CD4-positive, alpha-beta T cell (primary cell): ENCODE data around the gene MRPL55. TPM values are rescaled to one million over a fixed set of nuclear protein-coding genes. Genes with fewer than 3 reads are reported as not detected.

Source experiments
- ATAC-seq: fragments of 200-7000 bp; cut with Tn5 transposase; one replicate; pipeline ENCODE4 v1.10.0; 2022; ENCODE audit warnings: mild to moderate bottlenecking; ENCODE audit not compliant: poor library complexity
- CTCF ChIA-PET: fragments of 350-600 bp; sonication (Branson Sonifier 250); formaldehyde crosslinking; loops from one replicate; lab custom pipeline; 2021; ENCODE audit warnings: antibody characterized with exemption, inconsistent platforms; lab: Charles Lee
- POLR2A ChIA-PET: fragments of 350-600 bp; sonication (Branson Sonifier 250); formaldehyde crosslinking; loops from one replicate; lab custom pipeline; 2021; ENCODE audit warnings: antibody characterized with exemption, inconsistent platforms; lab: Charles Lee
- DNase-seq, 14 experiments: peaks; one replicate each; pipeline ENCODE4 v3.0.0-alpha.2; 2013 to 2020; ENCODE audit warnings: mixed read lengths in 2 of 14
- H3K27ac ChIP-seq, 2 donors: one replicate each; pipeline versions ENCODE4 v1.5.1 to v1.7.0; 2013; ENCODE audit warnings: low read length in 2 of 2, low read depth in 1 of 2, mild to moderate bottlenecking in 1 of 2
- H3K27me3 ChIP-seq, 2 experiments: 1 replicate in 1 of 2; 2 replicates in 1 of 2; pipeline versions ENCODE4 v1.6.1 to v1.7.0; 2013; ENCODE audit warnings: low read length in 2 of 2, control low read depth in 1 of 2, mild to moderate bottlenecking in 1 of 2, moderate library complexity in 1 of 2; ENCODE audit not compliant: insufficient read depth in 2 of 2, control insufficient read depth in 1 of 2
- H3K36me3 ChIP-seq: one replicate; pipeline ENCODE4 v1.6.1; 2013; ENCODE audit warnings: low read length, control low read depth; ENCODE audit not compliant: insufficient read depth
- H3K4me1 ChIP-seq: one replicate; pipeline ENCODE4 v1.6.1; 2013; ENCODE audit warnings: low read length, control low read depth; ENCODE audit not compliant: insufficient read depth
- H3K4me3 ChIP-seq: one replicate; pipeline ENCODE4 v1.5.1; 2013; ENCODE audit warnings: mild to moderate bottlenecking, low read length, moderate library complexity
- H3K9me3 ChIP-seq, 2 experiments: 1 replicate in 1 of 2; 2 replicates in 1 of 2; pipeline versions ENCODE4 v1.6.1 to v1.7.0; 2013; ENCODE audit warnings: low read length in 2 of 2, mild to moderate bottlenecking in 2 of 2, control low read depth in 1 of 2, moderate library complexity in 1 of 2; ENCODE audit not compliant: control insufficient read depth in 1 of 2, insufficient read depth in 1 of 2
- H3K27ac Mint-ChIP-seq: one replicate; pipeline ENCODE4 v1.8.0; 2020; ENCODE audit warnings: mixed read lengths
- H3K27me3 Mint-ChIP-seq: one replicate; pipeline ENCODE4 v1.8.0; 2021; ENCODE audit warnings: mixed read lengths
- H3K36me3 Mint-ChIP-seq: one replicate; pipeline ENCODE4 v1.8.0; 2021; ENCODE audit warnings: low read depth, mixed read lengths
- H3K4me1 Mint-ChIP-seq: one replicate; pipeline ENCODE4 v1.8.0; 2021; ENCODE audit warnings: low read depth, mixed read lengths
- H3K4me3 Mint-ChIP-seq: one replicate; pipeline ENCODE4 v1.8.0; 2020; ENCODE audit warnings: mild to moderate bottlenecking, mixed read lengths
- H3K9me3 Mint-ChIP-seq: one replicate; pipeline ENCODE4 v1.8.0; 2020; ENCODE audit warnings: mixed read lengths
- intact Hi-C, 2 experiments: fragments of 100-400 bp; cut with DNase I in 1 of 2; cut with micrococcal nuclease in 1 of 2; formaldehyde crosslinking; loops; one replicate each; pipeline versions ENCODE4 v1.15.1 to v1.9.0; 2023 to 2025; cut with DNase I, micrococcal nuclease
- total RNA-seq, 174 experiments: library from RNA in 2 of 174; stranded (reverse) in 2 of 174; gene quantifications; one replicate each; pipeline ENCODE4 v1.2.3 and lab custom pipeline; 2021 to 2026
- TF ChIP-seq, protein P1 (sequence below): fragments of 200-600 bp; IDR thresholded peaks from one replicate; pipeline ENCODE4 v1.8.0; 2022; ENCODE audit warnings: antibody characterized with exemption, mild to moderate bottlenecking

Gene MRPL55
- total RNA-seq, 2 experiments from 2014 or later, result 120 to 128 TPM

DNA sequence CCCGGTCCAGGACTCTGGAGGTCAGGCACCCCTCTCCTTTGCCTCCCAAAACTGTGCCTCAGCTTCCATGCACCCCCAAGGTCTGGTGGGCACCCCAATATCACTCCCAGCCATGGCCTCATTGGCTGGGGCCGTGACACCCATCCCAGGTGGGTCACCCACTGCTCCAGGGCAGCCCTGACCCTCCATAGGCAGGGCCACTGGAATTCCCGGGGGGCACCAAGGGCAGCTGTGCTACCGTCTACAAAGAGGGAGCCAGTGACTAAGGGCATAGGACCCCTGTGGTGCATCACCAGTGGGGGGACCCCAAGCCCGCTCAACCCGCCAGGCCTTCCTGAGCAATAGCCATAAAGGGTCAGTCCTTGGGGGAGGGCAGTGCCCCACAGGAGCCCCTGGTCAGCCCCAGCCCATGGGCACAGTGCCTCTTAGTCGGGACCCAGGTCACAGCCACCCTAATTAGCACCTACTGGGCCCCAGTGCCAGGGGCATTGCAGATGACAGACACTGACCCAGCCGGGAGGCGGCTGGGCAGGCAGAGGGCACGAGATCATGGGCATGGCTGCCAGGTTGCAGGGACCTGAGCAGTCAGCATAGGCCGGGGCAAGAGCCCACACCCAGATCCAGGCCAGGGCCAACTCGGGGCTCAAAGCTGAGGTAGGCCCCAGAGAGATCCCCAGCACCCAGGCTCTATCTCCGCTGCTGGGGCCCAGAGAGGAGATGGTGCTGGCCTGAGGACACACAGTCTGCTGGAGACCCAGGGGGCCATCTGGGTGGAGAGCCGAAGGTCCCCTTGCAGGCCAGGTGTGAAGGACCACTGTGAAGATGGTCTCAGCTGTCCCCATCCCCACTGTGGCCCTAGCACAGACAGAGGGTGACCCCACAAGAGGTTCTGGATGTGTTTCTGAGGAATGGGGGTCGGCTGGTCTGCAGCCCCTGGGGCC lies 45.6 kb downstream of the MRPL55 start:
- Histone ChIP-seq H3K4me1 (peaks cover 26% of the 10 kb centered on the region), H3K9me3 (peaks cover 0 to 56% of the 10 kb centered on the region in 2 experiments), H3K36me3 (no peaks in the 10 kb centered on the region), H3K27ac (no peak overlapping the region), H3K27me3 (peaks cover 58 to 83% of the 10 kb centered on the region in 2 experiments), H3K4me3 (no peak overlapping the region)
- Mint-ChIP-seq H3K4me1 (peaks cover 6% of the 10 kb centered on the region), H3K27me3 (peaks cover 38% of the 10 kb centered on the region), H3K27ac (no peak overlapping the region), H3K4me3 (no peak overlapping the region), H3K36me3 (no peaks in the 10 kb centered on the region), H3K9me3 (no peaks in the 10 kb centered on the region)
- POLR2A ChIA-PET, result interaction anchor here (0.5 kb wide), 1 partner anchor 383 kb away, joined by 3 read pairs; no protein-coding TSS in a partner anchor
- intact Hi-C loops, result no loop called here
- no peak for DNase-seq
- ATAC-seq, result no peak
- TF ChIP-seq, protein P1, sequence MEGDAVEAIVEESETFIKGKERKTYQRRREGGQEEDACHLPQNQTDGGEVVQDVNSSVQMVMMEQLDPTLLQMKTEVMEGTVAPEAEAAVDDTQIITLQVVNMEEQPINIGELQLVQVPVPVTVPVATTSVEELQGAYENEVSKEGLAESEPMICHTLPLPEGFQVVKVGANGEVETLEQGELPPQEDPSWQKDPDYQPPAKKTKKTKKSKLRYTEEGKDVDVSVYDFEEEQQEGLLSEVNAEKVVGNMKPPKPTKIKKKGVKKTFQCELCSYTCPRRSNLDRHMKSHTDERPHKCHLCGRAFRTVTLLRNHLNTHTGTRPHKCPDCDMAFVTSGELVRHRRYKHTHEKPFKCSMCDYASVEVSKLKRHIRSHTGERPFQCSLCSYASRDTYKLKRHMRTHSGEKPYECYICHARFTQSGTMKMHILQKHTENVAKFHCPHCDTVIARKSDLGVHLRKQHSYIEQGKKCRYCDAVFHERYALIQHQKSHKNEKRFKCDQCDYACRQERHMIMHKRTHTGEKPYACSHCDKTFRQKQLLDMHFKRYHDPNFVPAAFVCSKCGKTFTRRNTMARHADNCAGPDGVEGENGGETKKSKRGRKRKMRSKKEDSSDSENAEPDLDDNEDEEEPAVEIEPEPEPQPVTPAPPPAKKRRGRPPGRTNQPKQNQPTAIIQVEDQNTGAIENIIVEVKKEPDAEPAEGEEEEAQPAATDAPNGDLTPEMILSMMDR, result no peak
- CTCF ChIA-PET, result no interaction called here

DNA sequence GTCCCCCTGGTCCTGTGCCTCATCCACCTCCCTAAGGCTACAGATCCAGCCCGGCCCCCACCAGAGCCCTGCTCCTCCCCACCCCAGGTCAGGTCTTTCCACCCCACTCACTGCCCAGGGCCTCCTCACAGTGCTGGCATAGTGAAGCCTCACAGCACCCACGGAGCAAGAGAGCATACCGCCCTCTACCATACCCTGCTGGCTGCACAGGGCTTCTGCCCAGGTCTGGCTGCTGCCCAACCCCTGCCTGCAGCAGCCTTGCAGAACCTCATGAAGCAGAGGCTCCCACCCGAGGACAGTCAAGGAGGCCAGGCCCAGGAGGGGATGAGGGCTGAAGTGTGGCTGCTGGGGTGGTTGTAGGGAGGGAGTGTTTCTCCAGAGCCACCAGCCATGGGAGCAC lies 46.3 kb downstream of the MRPL55 start:
- H3K4me1 Mint-ChIP-seq, result peaks cover 6% of the 10 kb centered on the region
- DNase-seq (no peak), ATAC-seq (no peak)
- no peak overlapping the region for H3K27ac ChIP-seq
- H3K4me3 ChIP-seq, result no peak overlapping the region
- POLR2A ChIA-PET, result no interaction called here
- no peaks in the 10 kb centered on the region for H3K9me3 Mint-ChIP-seq
- peaks cover 27% of the 10 kb centered on the region for H3K4me1 ChIP-seq
- no peaks in the 10 kb centered on the region for H3K36me3 ChIP-seq
- TF ChIP-seq, protein P1, result no peak
- no peaks in the 10 kb centered on the region for H3K36me3 Mint-ChIP-seq
- peaks cover 0 to 56% of the 10 kb centered on the region in 2 experiments for H3K9me3 ChIP-seq
- no peak overlapping the region for H3K27ac Mint-ChIP-seq
- H3K27me3 ChIP-seq, result peaks cover 59 to 85% of the 10 kb centered on the region in 2 experiments
- intact Hi-C loops, result no loop called here
- H3K4me3 Mint-ChIP-seq, result no peak overlapping the region
- peaks cover 43% of the 10 kb centered on the region for H3K27me3 Mint-ChIP-seq
- CTCF ChIA-PET, result no interaction called here

DNA sequence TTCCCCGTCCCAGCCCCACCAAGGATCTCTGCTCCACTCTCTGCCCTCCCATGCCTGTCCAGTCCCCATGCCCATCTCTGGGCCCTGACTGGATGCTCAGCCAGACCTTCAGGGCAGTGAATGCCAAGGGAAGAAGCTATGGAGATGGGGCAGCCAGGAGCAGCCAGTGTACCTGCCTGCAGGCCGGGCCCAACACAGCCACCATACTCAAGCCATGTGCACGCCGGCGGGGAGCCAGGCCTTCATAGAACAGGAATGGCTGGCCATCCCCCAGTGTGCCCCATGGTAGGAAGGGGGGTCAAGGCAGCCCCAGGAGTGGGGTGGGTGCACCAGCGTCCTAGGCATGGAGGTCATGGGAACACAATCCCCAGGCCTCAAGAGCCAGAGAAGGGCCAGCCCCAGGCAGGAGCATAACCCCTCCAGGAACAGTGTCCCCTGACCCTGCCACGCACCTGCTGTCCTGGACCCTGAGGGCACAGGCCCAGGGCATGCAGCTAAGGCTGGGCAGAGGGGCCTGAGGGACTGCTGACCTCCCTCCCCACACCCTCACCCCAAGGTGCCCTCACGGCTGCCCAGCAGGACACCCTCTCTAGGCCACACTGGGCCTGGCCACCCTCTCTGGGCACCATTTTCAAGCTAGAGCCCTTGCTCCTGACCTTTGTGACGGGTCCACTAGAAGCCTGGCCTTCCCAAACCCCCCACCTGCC lies 46.9 kb downstream of the MRPL55 start:
- peaks cover 0 to 56% of the 10 kb centered on the region in 2 experiments for H3K9me3 ChIP-seq
- Mint-ChIP-seq H3K27me3 (peaks cover 49% of the 10 kb centered on the region), H3K27ac (no peak overlapping the region), H3K4me1 (peaks cover 6% of the 10 kb centered on the region), H3K4me3 (no peak overlapping the region), H3K36me3 (no peaks in the 10 kb centered on the region), H3K9me3 (no peaks in the 10 kb centered on the region)
- H3K27ac ChIP-seq, result no peak overlapping the region
- no peak overlapping the region for H3K4me3 ChIP-seq
- H3K27me3 ChIP-seq, result peaks cover 59 to 81% of the 10 kb centered on the region in 2 experiments
- H3K4me1 ChIP-seq, result peaks cover 27% of the 10 kb centered on the region
- no peak for ATAC-seq
- peak in 1 of 14 experiments; percentile 20 for DNase-seq
- ChIA-PET POLR2A (no interaction called here), CTCF (no interaction called here)
- TF ChIP-seq, protein P1, result no peak
- no peaks in the 10 kb centered on the region for H3K36me3 ChIP-seq
- intact Hi-C loops, result no loop called here
